HepG2 (cell line): ENCODE results near the gene C5AR1. TPM values are rescaled to one million over a fixed set of nuclear protein-coding genes. Genes with fewer than 3 reads are reported as not detected.

ENCODE experiments used
- BCL6 ChIP-seq: IDR thresholded peaks from 2 replicates; pipeline ENCODE4 v1.6.1; 2016; ENCODE audit warnings: missing genetic modification reagents, missing compliant biosample characterization
- CBX5 ChIP-seq: sonication (generic); formaldehyde crosslinking; IDR thresholded peaks from 2 replicates; pipeline ENCODE4 v1.4.0; 2020; ENCODE audit warnings: missing genetic modification reagents, borderline replicate concordance
- CREM ChIP-seq, 2 experiments: sonication (generic) in 1 of 2; formaldehyde crosslinking in 1 of 2; IDR thresholded peaks; 2 replicates each; pipeline versions ENCODE4 v1.4.0 to v1.6.1; 2016 to 2020; ENCODE audit warnings: antibody characterized with exemption in 1 of 2, mild to moderate bottlenecking in 1 of 2, missing genetic modification reagents in 1 of 2
- DPF2 ChIP-seq: sonication (generic); formaldehyde crosslinking; IDR thresholded peaks from 2 replicates; pipeline ENCODE4 v1.4.0; 2020; ENCODE audit warnings: mild to moderate bottlenecking, low read depth, missing genetic modification reagents, borderline replicate concordance
- FOXA3 ChIP-seq: IDR thresholded peaks from 2 replicates; pipeline ENCODE4 v1.6.1; 2016; ENCODE audit warnings: missing genetic modification reagents, missing compliant biosample characterization
- JUN ChIP-seq: sonication (generic); formaldehyde crosslinking; IDR thresholded peaks from 2 replicates; pipeline ENCODE4 v1.4.0; 2020; ENCODE audit warnings: mild to moderate bottlenecking, missing genetic modification reagents
- KAT2B ChIP-seq: fragments of 150-350 bp; IDR thresholded peaks from 2 replicates; pipeline ENCODE4 v1.6.1; 2014; ENCODE audit warnings: low read depth, low read length, borderline replicate concordance
- KLF6 ChIP-seq: IDR thresholded peaks from 2 replicates; pipeline ENCODE4 v1.8.0; 2016; ENCODE audit warnings: missing biosample characterization, missing genetic modification reagents
- LBX2 ChIP-seq: sonication (generic); formaldehyde crosslinking; IDR thresholded peaks from 2 replicates; pipeline ENCODE4 v1.5.0; 2020; ENCODE audit warnings: missing genetic modification reagents, mild to moderate bottlenecking, borderline replicate concordance
- MBNL3 ChIP-seq: fragments of 250-450 bp; sonication (Bioruptor Pico); conservative IDR thresholded peaks from 2 replicates; pipeline ENCODE4 v1.8.0; 2022; ENCODE audit warnings: mild to moderate bottlenecking, inconsistent platforms
- MLX ChIP-seq: IDR thresholded peaks from 2 replicates; pipeline ENCODE4 v1.6.1; 2016
- NONO ChIP-seq, 2 experiments: fragments of 450-650 bp in 1 of 2; sonication (generic) in 1 of 2; formaldehyde crosslinking in 1 of 2; IDR thresholded peaks in 1 of 2; conservative IDR thresholded peaks in 1 of 2; 2 replicates each; pipeline versions ENCODE4 v1.6.1 to v1.8.0; 2017 to 2022; ENCODE audit warnings: mild to moderate bottlenecking in 1 of 2, missing genetic modification reagents in 1 of 2, moderate library complexity in 1 of 2
- SP1 ChIP-seq, 2 experiments: fragments of 450-650 bp in 1 of 2; sonication (generic) in 1 of 2; formaldehyde crosslinking in 1 of 2; IDR thresholded peaks; 2 replicates each; pipeline versions ENCODE4 v1.4.0 to v1.6.1; 2016 to 2020; ENCODE audit warnings: missing genetic modification reagents in 1 of 2
- SRSF1 ChIP-seq: fragments of 200-400 bp; formaldehyde crosslinking; optimal IDR thresholded peaks from 2 replicates; pipeline ENCODE3; 2017; ENCODE audit warnings: mild to moderate bottlenecking, low read depth, low read length, moderate library complexity
- TBX2 ChIP-seq: sonication (generic); formaldehyde crosslinking; IDR thresholded peaks from 2 replicates; pipeline ENCODE4 v1.5.0; 2020; ENCODE audit warnings: missing genetic modification reagents, mild to moderate bottlenecking, borderline replicate concordance
- TFDP1 ChIP-seq: IDR thresholded peaks from 2 replicates; pipeline ENCODE4 v1.6.1; 2016; ENCODE audit warnings: missing compliant biosample characterization, missing genetic modification reagents, borderline replicate concordance
- U2AF2 ChIP-seq: fragments of 200-400 bp; formaldehyde crosslinking; IDR thresholded peaks from 2 replicates; pipeline ENCODE4 v1.6.1; 2017; ENCODE audit warnings: low read depth, mild to moderate bottlenecking, low read length
- ZFY ChIP-seq: sonication (generic); formaldehyde crosslinking; IDR thresholded peaks from 2 replicates; pipeline ENCODE4 v1.4.0; 2020; ENCODE audit warnings: missing genetic modification reagents
- ZNF136 ChIP-seq: sonication (generic); formaldehyde crosslinking; IDR thresholded peaks from 2 replicates; pipeline ENCODE4 v1.8.1; 2022; ENCODE audit warnings: low read depth, mild to moderate bottlenecking, moderate library complexity, missing genetic modification reagents
- ZNF329 ChIP-seq: sonication (generic); formaldehyde crosslinking; IDR thresholded peaks from 2 replicates; pipeline ENCODE4 v1.9.0; 2021; ENCODE audit warnings: low read depth, mild to moderate bottlenecking, missing genetic modification reagents
- ZNF616 ChIP-seq: sonication (generic); formaldehyde crosslinking; IDR thresholded peaks from 2 replicates; pipeline ENCODE4 v1.5.0; 2020; ENCODE audit warnings: low read depth, mild to moderate bottlenecking, missing genetic modification reagents
- ZNF713 ChIP-seq: sonication (generic); formaldehyde crosslinking; IDR thresholded peaks from 2 replicates; pipeline ENCODE4 v1.4.0; 2020; ENCODE audit warnings: mild to moderate bottlenecking, missing genetic modification reagents
- ZNF761 ChIP-seq: sonication (generic); formaldehyde crosslinking; conservative IDR thresholded peaks from 2 replicates; pipeline ENCODE4 v1.4.0; 2020; ENCODE audit warnings: mild to moderate bottlenecking, missing genetic modification reagents
- ZNF800 ChIP-seq: sonication (generic); formaldehyde crosslinking; IDR thresholded peaks from 2 replicates; pipeline ENCODE4 v1.4.0; 2020; ENCODE audit warnings: missing genetic modification reagents
- ZSCAN12 ChIP-seq: sonication (generic); formaldehyde crosslinking; IDR thresholded peaks from 2 replicates; pipeline ENCODE4 v1.9.0; 2021; ENCODE audit warnings: mild to moderate bottlenecking, missing genetic modification reagents
- polyA plus RNA-seq, 8 experiments: library from polyadenylated mRNA; depleted of rRNA in 3 of 8; stranded (reverse) in 7 of 8; unstranded in 1 of 8; fragments of >200 nt; fragmentation: Illumina TruSeq in 4 of 8; extraction: Trizol in 4 of 8; gene quantifications; 2 replicates each; pipeline versions ENCODE4 v1.2.1 to v1.2.3, GENCODE V29; 2011 to 2016; ENCODE audit warnings: low read depth in 4 of 8, missing spikeins in 1 of 8, mixed read lengths in 1 of 8; ENCODE audit not compliant: insufficient read depth in 1 of 8
- total RNA-seq, 5 experiments: library from RNA; depleted of rRNA; stranded (reverse); fragments of >200 nt; fragmentation: Illumina TruSeq; extraction: Trizol; gene quantifications; 2 replicates each; pipeline ENCODE4 v1.2.3, GENCODE V29; 2016; ENCODE audit warnings: low read depth in 1 of 5

C5AR1 gene
- total and polyA plus RNA-seq, 2 of the 13 experiments (the other 11 are each of a cell fraction or from before 2014, with no cell fraction given) = 0.07 to 1.6 TPM

GRCh38 chr19:47348819-47349795 is 39.4 kb downstream of the C5AR1 start, which contains the start of gene DHX34 (continued):
- TF ChIP-seq ZNF800 (CRISPR knock-in tag) (0 out of 2 replicates have a peak, but pooled peaks have one; percentile 28), KLF6 (CRISPR knock-in tag) (peak; percentile 20; the same call in 1 of the 2 replicates), CBX5 (CRISPR knock-in tag) (no peak), ZSCAN12 (CRISPR knock-in tag) (no peak), ZFY (CRISPR knock-in tag) (peak; percentile 76), NONO (IDR thresholded peaks at IDR 0.05) (no peak), NONO (CRISPR knock-in tag; conservative IDR thresholded peaks at IDR 0.05) (no peak), FOXA3 (CRISPR knock-in tag) (0 out of 2 replicates have a peak, but pooled peaks have one; percentile 21), JUN (CRISPR knock-in tag) (peak; percentile 47), MLX (CRISPR knock-in tag) (no peak), ZNF713 (CRISPR knock-in tag) (0 out of 2 replicates have a peak, but pooled peaks have one; percentile 35), LBX2 (CRISPR knock-in tag) (no peak), TBX2 (CRISPR knock-in tag) (peak; percentile 83), SRSF1 (peak; percentile 67), DPF2 (CRISPR knock-in tag) (0 out of 2 replicates have a peak, but pooled peaks have one; percentile 9), TFDP1 (CRISPR knock-in tag) (peak; percentile 50; the same call in 1 of the 2 replicates), KAT2B (no peak), U2AF2 (no peak), CREM (IDR thresholded peaks at IDR 0.05) (peak; percentile 56; the same call in 1 of the 2 replicates), CREM (CRISPR knock-in tag; IDR thresholded peaks at IDR 0.05) (no peak), ZNF616 (CRISPR knock-in tag) (no peak), ZNF136 (CRISPR knock-in tag) (no peak), SP1 (IDR thresholded peaks at IDR 0.05) (no peak), SP1 (CRISPR knock-in tag; IDR thresholded peaks at IDR 0.05) (peak; percentile 97), MBNL3 (CRISPR knock-in tag) (no peak), ZNF329 (no peak), ZNF761 (no peak; the same call in 1 of the 2 replicates), BCL6 (CRISPR knock-in tag) (no peak)
